PFSK-1 (cell line): Measurements from ENCODE around the gene COL11A2.

Source experiments
- POLR2AphosphoS5 ChIP-seq: IDR thresholded peaks from 2 replicates; pipeline ENCODE4 v1.6.1; 2012; ENCODE audit warnings: low read depth, mild to moderate bottlenecking, control low read depth, low read length, moderate library complexity
- SIN3A ChIP-seq: IDR thresholded peaks from 2 replicates; pipeline ENCODE4 v1.6.1; 2012; ENCODE audit warnings: mild to moderate bottlenecking, low read length, moderate library complexity, borderline replicate concordance; ENCODE audit not compliant: insufficient read depth
- TAF1 ChIP-seq: IDR thresholded peaks from 2 replicates; pipeline ENCODE4 v1.6.1; 2012; ENCODE audit warnings: low read length, control low read depth, borderline replicate concordance; ENCODE audit not compliant: insufficient read depth
- TF ChIP-seq, protein P1 (sequence below), 2 experiments: IDR thresholded peaks; 2 replicates each; pipeline versions ENCODE4 v1.6.1 to v1.8.0; 2011 to 2012; ENCODE audit warnings: low read depth in 2 of 2, low read length in 2 of 2, control low read depth in 1 of 2, inconsistent platforms in 1 of 2, mild to moderate bottlenecking in 1 of 2, moderate library complexity in 1 of 2; ENCODE audit not compliant: insufficient read depth in 1 of 2

DNA sequence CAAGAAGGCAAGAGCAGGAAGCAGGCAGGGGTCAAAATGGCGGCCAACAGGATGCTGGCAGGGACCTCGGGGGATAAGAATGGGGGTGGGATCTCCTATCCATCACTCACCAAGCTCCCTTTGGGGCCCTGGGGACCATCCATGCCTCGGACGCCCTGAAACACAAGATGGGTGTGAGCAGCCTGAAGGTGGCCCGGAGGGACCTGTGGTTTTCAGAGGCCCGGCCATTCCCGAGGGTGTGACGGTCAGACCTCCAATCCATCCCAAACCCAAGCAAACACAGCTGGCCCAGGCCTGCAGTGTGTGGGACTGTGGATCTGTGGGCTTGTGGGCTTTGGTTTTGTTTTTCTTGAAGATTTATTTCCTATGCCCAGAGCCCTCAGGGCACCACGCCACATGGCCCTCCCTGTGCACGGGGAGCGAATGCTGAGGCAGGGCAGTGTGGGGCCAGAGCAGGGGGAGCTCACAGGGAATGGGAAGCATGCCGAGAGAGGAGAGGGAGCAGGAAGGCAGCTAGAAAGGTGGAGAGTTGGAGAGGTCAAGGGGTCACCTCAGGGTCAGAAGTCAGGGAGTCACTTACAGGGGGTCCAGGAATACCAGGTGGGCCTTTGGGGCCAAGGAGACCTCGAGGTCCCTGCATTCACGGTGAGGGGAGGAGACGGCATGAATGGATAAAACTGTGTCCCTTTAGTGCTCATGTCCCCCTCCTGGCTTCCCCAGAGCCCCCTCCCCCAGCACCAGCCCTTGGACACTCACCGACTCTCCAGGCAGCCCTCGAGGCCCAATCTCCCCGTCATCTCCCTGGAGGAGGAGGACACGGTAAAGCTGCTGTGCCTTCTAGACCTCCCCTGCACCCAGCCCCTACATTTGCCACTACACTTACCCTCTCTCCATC is 14.5 kb downstream of the COL11A2 start:
- no peak for TF ChIP-seq POLR2AphosphoS5
- TF ChIP-seq, protein P1, sequence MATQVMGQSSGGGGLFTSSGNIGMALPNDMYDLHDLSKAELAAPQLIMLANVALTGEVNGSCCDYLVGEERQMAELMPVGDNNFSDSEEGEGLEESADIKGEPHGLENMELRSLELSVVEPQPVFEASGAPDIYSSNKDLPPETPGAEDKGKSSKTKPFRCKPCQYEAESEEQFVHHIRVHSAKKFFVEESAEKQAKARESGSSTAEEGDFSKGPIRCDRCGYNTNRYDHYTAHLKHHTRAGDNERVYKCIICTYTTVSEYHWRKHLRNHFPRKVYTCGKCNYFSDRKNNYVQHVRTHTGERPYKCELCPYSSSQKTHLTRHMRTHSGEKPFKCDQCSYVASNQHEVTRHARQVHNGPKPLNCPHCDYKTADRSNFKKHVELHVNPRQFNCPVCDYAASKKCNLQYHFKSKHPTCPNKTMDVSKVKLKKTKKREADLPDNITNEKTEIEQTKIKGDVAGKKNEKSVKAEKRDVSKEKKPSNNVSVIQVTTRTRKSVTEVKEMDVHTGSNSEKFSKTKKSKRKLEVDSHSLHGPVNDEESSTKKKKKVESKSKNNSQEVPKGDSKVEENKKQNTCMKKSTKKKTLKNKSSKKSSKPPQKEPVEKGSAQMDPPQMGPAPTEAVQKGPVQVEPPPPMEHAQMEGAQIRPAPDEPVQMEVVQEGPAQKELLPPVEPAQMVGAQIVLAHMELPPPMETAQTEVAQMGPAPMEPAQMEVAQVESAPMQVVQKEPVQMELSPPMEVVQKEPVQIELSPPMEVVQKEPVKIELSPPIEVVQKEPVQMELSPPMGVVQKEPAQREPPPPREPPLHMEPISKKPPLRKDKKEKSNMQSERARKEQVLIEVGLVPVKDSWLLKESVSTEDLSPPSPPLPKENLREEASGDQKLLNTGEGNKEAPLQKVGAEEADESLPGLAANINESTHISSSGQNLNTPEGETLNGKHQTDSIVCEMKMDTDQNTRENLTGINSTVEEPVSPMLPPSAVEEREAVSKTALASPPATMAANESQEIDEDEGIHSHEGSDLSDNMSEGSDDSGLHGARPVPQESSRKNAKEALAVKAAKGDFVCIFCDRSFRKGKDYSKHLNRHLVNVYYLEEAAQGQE (IDR thresholded peaks at IDR 0.05; ENCODE audit: insufficient read depth in 1 of 2, low read depth in 2 of 2, low read length in 2 of 2): no peak
- TF ChIP-seq SIN3A: no peak
- no peak for TF ChIP-seq TAF1
